K562 (cell line): Measurements from ENCODE around the gene THEM4. TPM values are rescaled to one million over a fixed set of nuclear protein-coding genes. Genes with fewer than 3 reads are reported as not detected.
"Not testable (repeated sequence)": the region's sequence is repeated elsewhere in the genome, so short reads cannot be mapped to it uniquely, and the experiment has no call there.

Experiments
- ATAC-seq: fragments of 200-7000 bp; cut with Tn5 transposase; 3 replicates; pipeline ENCODE4 v1.9.1; 2020; ENCODE audit warnings: moderate library complexity
- BruUV-seq: library from RNA; stranded (reverse); fragments of 400-500 nt; replicated peaks from 2 replicates; lab custom pipeline; 2021; lab: Mats Ljungman, UMichigan
- CTCF ChIA-PET: fragments of 300-600 bp; formaldehyde crosslinking; extraction: SDS; loops from one replicate; lab custom pipeline; 2021; ENCODE audit warnings: low intra/inter-chr PET ratio; lab: Yijun Ruan, JAX
- POLR2A ChIA-PET: fragments of 300-600, 350-650 bp; sonication (Branson Sonifier 250); formaldehyde crosslinking; extraction: SDS; loops from one replicate; lab custom pipeline; 2021; ENCODE audit warnings: antibody characterized with exemption, inconsistent platforms; lab: Yijun Ruan, JAX
- DNase-seq, 4 experiments: peaks; one replicate each; pipeline versions ENCODE4 v3.0.0 to v3.0.0-alpha.2; 2011 to 2018; ENCODE audit warnings: low spot score in 3 of 4, mixed read lengths in 3 of 4; ENCODE audit errors: extremely low read depth in 1 of 4
- FAIRE-seq: peaks from 2 replicates; lab custom pipeline; 2011; peaks lifted over from hg19 to GRCh38; lab: Jason Lieb, UNC
- H2AFZ ChIP-seq: 2 replicates; pipeline ENCODE4 v1.6.0; 2011; ENCODE audit warnings: low read depth, low read length, control low read depth, inconsistent platforms
- H3K27ac ChIP-seq: fragments of 200-600 bp; 3 replicates; pipeline ENCODE4 v1.8.0; 2011; ENCODE audit warnings: low read depth, mild to moderate bottlenecking, control low read depth, inconsistent platforms, low read length, moderate library complexity, mixed read lengths; ENCODE audit errors: extremely low read depth
- H3K27me3 ChIP-seq, 2 experiments: fragments of 300-600 bp in 1 of 2; 2 replicates in 1 of 2; 3 replicates in 1 of 2; pipeline versions ENCODE4 v1.6.0 to v1.8.0; 2011; ENCODE audit warnings: inconsistent platforms in 2 of 2, low read length in 2 of 2, mild to moderate bottlenecking in 1 of 2, mixed read lengths in 1 of 2, moderate library complexity in 1 of 2; ENCODE audit not compliant: control insufficient read depth in 2 of 2, insufficient read depth in 2 of 2
- H3K36me3 ChIP-seq: fragments of 300-600 bp; 3 replicates; pipeline ENCODE4 v1.8.0; 2011; ENCODE audit warnings: mild to moderate bottlenecking, low read length, inconsistent platforms; ENCODE audit not compliant: control insufficient read depth, insufficient read depth
- H3K4me1 ChIP-seq, 2 experiments: fragments of 200-600 bp in 1 of 2; replicated peaks in 1 of 2; 2 replicates in 1 of 2; 3 replicates in 1 of 2; pipeline versions ENCODE4 v1.5.1 to v1.8.0; 2011; ENCODE audit warnings: inconsistent platforms in 2 of 2, low read length in 2 of 2, mild to moderate bottlenecking in 1 of 2, mixed read lengths in 1 of 2, moderate library complexity in 1 of 2; ENCODE audit not compliant: control insufficient read depth in 2 of 2, insufficient read depth in 2 of 2
- H3K4me2 ChIP-seq: 2 replicates; pipeline ENCODE4 v1.6.1; 2011; ENCODE audit warnings: low read length, control low read depth, inconsistent platforms, mixed read lengths; ENCODE audit not compliant: insufficient read depth
- H3K4me3 ChIP-seq: fragments of 200-600 bp; sonication (generic), shearing (Covaris generic); 2 replicates; pipeline ENCODE4 v1.5.1; 2016; ENCODE audit warnings: control low read depth, inconsistent platforms
- H3K79me2 ChIP-seq: fragments of 200-600 bp; 3 replicates; pipeline ENCODE4 v1.8.0; 2011; ENCODE audit warnings: low read length, inconsistent platforms; ENCODE audit not compliant: control insufficient read depth, insufficient read depth
- H3K9ac ChIP-seq, 2 experiments: 2 replicates each; pipeline versions ENCODE4 v1.6.0 to v1.6.1; 2011; ENCODE audit warnings: low read depth in 2 of 2, low read length in 2 of 2, control low read depth in 1 of 2, inconsistent platforms in 1 of 2, mild to moderate bottlenecking in 1 of 2, mixed read lengths in 1 of 2; ENCODE audit not compliant: insufficient read depth in 1 of 2
- H3K9me1 ChIP-seq: one replicate; pipeline ENCODE4 v1.6.0; 2011; ENCODE audit warnings: inconsistent platforms, mild to moderate bottlenecking, low read length, moderate library complexity; ENCODE audit not compliant: control insufficient read depth, insufficient read depth
- H3K9me3 ChIP-seq: replicated peaks from 2 replicates; pipeline ENCODE4 v1.5.1; 2011; ENCODE audit warnings: low read depth, low read length, inconsistent platforms; ENCODE audit not compliant: control insufficient read depth, insufficient read depth
- H4K20me1 ChIP-seq: replicated peaks from 2 replicates; pipeline ENCODE4 v1.6.1; 2011; ENCODE audit warnings: low read length, inconsistent platforms, mixed read lengths; ENCODE audit not compliant: control insufficient read depth, insufficient read depth
- NR0B1 ChIP-seq: fragments of 450-650 bp; IDR thresholded peaks from one replicate; pipeline ENCODE4 v1.6.1; 2018; ENCODE audit warnings: mild to moderate bottlenecking, moderate library complexity; ENCODE audit not compliant: partially characterized antibody
- NR2F6 ChIP-seq: fragments of 450-650 bp; formaldehyde crosslinking; IDR thresholded peaks from 2 replicates; pipeline ENCODE4 v1.4.0; 2020; ENCODE audit warnings: mild to moderate bottlenecking
- POLR2G ChIP-seq: fragments of 200-400 bp; formaldehyde crosslinking; IDR thresholded peaks from 2 replicates; pipeline ENCODE4 v1.6.1; 2017; ENCODE audit warnings: low read depth, mild to moderate bottlenecking, antibody characterized with exemption, low read length, moderate library complexity
- SPI1 ChIP-seq: IDR thresholded peaks from 2 replicates; pipeline ENCODE4 v1.6.1; 2011; ENCODE audit warnings: low read depth, low read length, control low read depth, borderline replicate concordance
- ZNF253 ChIP-seq: fragments of 250-450 bp; sonication (Bioruptor Pico); conservative IDR thresholded peaks from 2 replicates; pipeline ENCODE4 v1.6.1; 2021; ENCODE audit warnings: mild to moderate bottlenecking
- WGBS: fragments of 100-300 bp; shearing (Covaris generic); methylation state at CpG from one replicate; pipeline ENCODE4 v1.1.6; 2016; ENCODE audit warnings: low coverage, mixed read lengths; ENCODE audit not compliant: insufficient coverage; ENCODE audit errors: missing lambda C conversion rate; 5-methylcytosine and 5-hydroxymethylcytosine counted together
- in situ Hi-C: fragments of 300-500 bp; cut with MboI; formaldehyde crosslinking; loops from 4 replicates; pipeline ENCODE4 v1.15.0; 2018; ENCODE audit warnings: inconsistent platforms, mixed read lengths
- intact Hi-C: fragments of 100-400 bp; cut with micrococcal nuclease; formaldehyde crosslinking; loops from 2 replicates; pipeline ENCODE4 v1.14.2; 2022
- polyA plus RNA-seq, 8 experiments: library from polyadenylated mRNA; depleted of rRNA in 4 of 8; stranded (reverse) in 5 of 8; unstranded in 3 of 8; fragments of >200 nt; fragmentation: Nextera tagmentation in 2 of 8; fragmentation: Illumina TruSeq in 1 of 8; extraction: Ambion mirVana in 2 of 8; extraction: Trizol in 1 of 8; gene quantifications; 2 replicates each; pipeline versions ENCODE4 v1.2.1 to v1.2.3, GENCODE V29; 2011 to 2014; ENCODE audit warnings: inconsistent platforms in 1 of 8, missing spikeins in 1 of 8
- total RNA-seq, 7 experiments: library from RNA; depleted of rRNA in 6 of 7; stranded (reverse); fragments of >200 nt in 6 of 7; fragmentation: Illumina TruSeq in 2 of 7; extraction: Trizol in 2 of 7; gene quantifications; 2 replicates each; pipeline versions ENCODE4 v1.2.1 to v1.2.3, GENCODE V29; 2011 to 2021; ENCODE audit warnings: low replicate concordance in 1 of 7

THEM4 gene
- total and polyA plus RNA-seq, 9 of the 15 experiments (the other 6 are each of a cell fraction or from before 2014, with no cell fraction given), result 8.6 to 71.9 (median 35.3) TPM

GRCh38 chr1:151872776-151873175, 36.5 kb downstream of the THEM4 start:
- WGBS, result 89% methylated on average over 8 of the region's 9 CpGs
- POLR2A ChIA-PET, H3K79me2 ChIP-seq: not testable (repeated sequence)

GRCh38 chr1:151871284-151872030, 37.9 kb downstream of the THEM4 start:
- no peak overlapping the region for H3K4me2 ChIP-seq
- no peak for TF ChIP-seq ZNF253
- 0 out of 2 replicates have a peak, but pooled peaks have one; percentile 17 for TF ChIP-seq POLR2G
- no peak for TF ChIP-seq NR2F6 (CRISPR knock-in tag)
- no peak for TF ChIP-seq NR0B1
- peaks cover 3% of the 10 kb centered on the region for H3K9me1 ChIP-seq
- no peak overlapping the region for H3K27ac ChIP-seq
- H3K4me3 ChIP-seq, result no peak overlapping the region
- ATAC-seq (no peak), DNase-seq (no peak), FAIRE-seq (no peak)
- H4K20me1 ChIP-seq, result no peaks in the 10 kb centered on the region
- no peak overlapping the region for H3K9ac ChIP-seq
- 28% methylated on average over 4 of the region's 5 CpGs for WGBS
- H3K79me2 ChIP-seq, result no peaks in the 10 kb centered on the region
- intact Hi-C loops (no loop called here), in situ Hi-C loops (no loop called here)
- no TSS peak for BruUV-seq
- H3K36me3 ChIP-seq, result peaks cover 27% of the 10 kb centered on the region; the same call in 2 of the 3 replicates
- H3K4me1 ChIP-seq, result 0 out of 5 replicates have a peak, but pooled peaks cover 0 to 2% of the 10 kb centered on the region in 2 experiments
- H3K27me3 ChIP-seq, result no peaks in the 10 kb centered on the region; a peak in 1 of 5 replicates
- ChIA-PET CTCF (no interaction called here), POLR2A (interaction anchor here (0.6 to 1.3 kb wide), 5 partner anchors 10 to 1563 kb away, joined by 3 to 5 read pairs (median 3); no protein-coding TSS in a partner anchor)
- no peak overlapping the region for H2AFZ ChIP-seq
- no peaks in the 10 kb centered on the region for H3K9me3 ChIP-seq

More at GRCh38 chr1:151872776-151873175, 36.5 kb downstream of the THEM4 start:
- H3K4me1 ChIP-seq, H3K27me3 ChIP-seq, DNase-seq, H3K9me1 ChIP-seq, FAIRE-seq, H3K4me3 ChIP-seq, H4K20me1 ChIP-seq, CTCF ChIA-PET, in situ Hi-C loops, H3K9ac ChIP-seq, H3K27ac ChIP-seq, H3K9me3 ChIP-seq: not testable (repeated sequence)
- peaks cover 36% of the 10 kb centered on the region; the same call in 2 of the 3 replicates for H3K36me3 ChIP-seq
- TF ChIP-seq SPI1, result 0 out of 2 replicates have a peak, but pooled peaks have one; percentile 28
- TF ChIP-seq, all 486 proteins: peak for 1; not testable (repeated sequence) for 485
- ATAC-seq, intact Hi-C loops, BruUV-seq, H2AFZ ChIP-seq, H3K4me2 ChIP-seq: not testable (repeated sequence)
